ENCODE data around the gene RWDD3. TPM values are rescaled to one million over a fixed set of nuclear protein-coding genes. Genes with fewer than 3 reads are reported as not detected.

Gene RWDD3
- total RNA-seq, 3 donors from 2014 or later = 6.6 to 7.5 (median 7.1) TPM

- Mint-ChIP-seq H3K4me1 (ENCODE audit: low read depth) (no peaks in the 10 kb centered on the region), H3K4me3 (no peak overlapping the region), H3K9me3 (no peaks in the 10 kb centered on the region), H3K36me3 (ENCODE audit: insufficient read depth) (no peaks in the 10 kb centered on the region), H3K27me3 (ENCODE audit: low read depth) (peaks cover 38% of the 10 kb centered on the region)
- no peak for DNase-seq
- no peak for ATAC-seq
These were observed 14.6 kb upstream of the RWDD3 start for GRCh38 chr1:95219407-95219806.

GRCh38 chr1:95221306-95221705, 12.7 kb upstream of the RWDD3 start:
- DNase-seq (no peak), ATAC-seq (no peak)
- Mint-ChIP-seq H3K27me3 (ENCODE audit: low read depth) (peaks cover 36% of the 10 kb centered on the region), H3K9me3 (no peaks in the 10 kb centered on the region), H3K4me1 (ENCODE audit: low read depth) (no peaks in the 10 kb centered on the region), H3K4me3 (no peak overlapping the region), H3K36me3 (ENCODE audit: insufficient read depth) (no peaks in the 10 kb centered on the region)

GRCh38 chr1:95222629-95223028, 11.4 kb upstream of the RWDD3 start:
- no peaks in the 10 kb centered on the region for H3K9me3 Mint-ChIP-seq
- H3K4me1 Mint-ChIP-seq (ENCODE audit: low read depth) = no peaks in the 10 kb centered on the region
- H3K4me3 Mint-ChIP-seq = no peak overlapping the region
- no peak for DNase-seq
- no peak for ATAC-seq
- H3K36me3 Mint-ChIP-seq (ENCODE audit: insufficient read depth) = no peaks in the 10 kb centered on the region
- peaks cover 28% of the 10 kb centered on the region for H3K27me3 Mint-ChIP-seq (ENCODE audit: low read depth)

DNA sequence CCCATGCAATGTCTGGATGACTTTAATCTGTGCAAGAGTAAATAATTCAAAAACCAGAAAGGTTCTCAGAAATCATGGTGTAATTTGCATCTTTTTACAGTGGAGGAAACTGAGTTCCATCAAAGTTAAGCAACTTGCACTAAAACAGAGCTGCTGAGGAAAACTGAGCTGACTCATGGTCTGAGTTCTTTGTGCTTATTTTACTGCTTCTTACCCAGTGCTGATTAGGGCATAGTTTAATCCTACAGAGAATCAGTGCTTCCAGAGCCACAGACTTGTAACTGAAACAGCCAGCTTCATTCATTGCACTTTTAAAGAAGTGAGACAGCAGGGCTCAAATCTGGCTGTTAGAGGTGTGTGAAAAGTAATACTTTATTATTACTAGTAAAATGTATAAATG, 10.9 kb upstream of the RWDD3 start:
- DNase-seq = no peak
- Mint-ChIP-seq H3K36me3 (ENCODE audit: insufficient read depth) (no peaks in the 10 kb centered on the region), H3K4me3 (no peak overlapping the region), H3K27me3 (ENCODE audit: low read depth) (peaks cover 26% of the 10 kb centered on the region), H3K4me1 (ENCODE audit: low read depth) (no peaks in the 10 kb centered on the region), H3K9me3 (no peaks in the 10 kb centered on the region)
- no peak for ATAC-seq

DNA sequence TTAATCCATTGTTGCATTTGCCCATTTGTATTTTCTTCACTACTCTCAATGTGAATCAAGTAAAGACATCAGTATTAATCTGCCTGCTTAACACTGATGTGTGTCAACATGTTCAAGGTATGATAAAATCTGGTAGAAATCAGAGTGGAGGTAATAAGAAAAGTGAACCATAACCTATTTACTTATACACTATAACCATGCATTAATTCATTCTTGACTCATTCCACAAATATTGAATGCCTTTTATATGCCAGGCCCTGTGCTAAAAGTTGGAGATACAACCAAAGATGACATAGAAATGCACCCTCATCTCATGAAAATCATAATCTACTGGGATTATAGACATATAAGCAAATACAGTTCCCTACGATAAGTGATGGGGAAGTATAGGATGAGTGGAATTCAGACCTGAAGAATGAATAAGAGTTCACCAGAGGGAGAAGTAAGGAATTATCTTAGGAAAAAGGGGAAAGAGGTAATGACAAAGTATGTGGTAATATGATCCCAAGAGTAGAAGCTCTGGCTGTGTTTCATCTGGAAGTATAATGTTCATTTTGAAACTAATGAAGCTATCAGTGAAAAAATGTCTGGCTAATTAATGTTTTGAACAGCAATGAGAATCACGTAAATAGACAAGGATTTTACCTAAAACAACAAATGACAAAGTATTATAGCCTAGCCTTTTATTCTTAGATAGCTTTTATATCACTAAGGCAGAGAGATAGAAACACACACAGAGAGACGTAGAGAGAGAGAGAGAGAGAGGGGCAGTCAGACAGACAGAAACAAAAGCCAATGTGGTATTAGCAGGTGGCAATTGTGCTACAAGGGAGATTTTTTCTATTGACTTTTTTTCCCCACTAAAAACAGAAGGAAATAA, 7.0 kb upstream of the RWDD3 start:
- no peak overlapping the region for H3K4me3 Mint-ChIP-seq
- H3K4me1 Mint-ChIP-seq (ENCODE audit: low read depth) = no peaks in the 10 kb centered on the region
- H3K27me3 Mint-ChIP-seq (ENCODE audit: low read depth) = peaks cover 25% of the 10 kb centered on the region
- H3K9me3 Mint-ChIP-seq = no peaks in the 10 kb centered on the region
- no peak for DNase-seq
- no peaks in the 10 kb centered on the region for H3K36me3 Mint-ChIP-seq (ENCODE audit: insufficient read depth)
- ATAC-seq = no peak

- Mint-ChIP-seq H3K36me3 (ENCODE audit: insufficient read depth) (no peaks in the 10 kb centered on the region), H3K9me3 (no peaks in the 10 kb centered on the region), H3K27me3 (ENCODE audit: low read depth) (peaks cover 25% of the 10 kb centered on the region), H3K4me1 (ENCODE audit: low read depth) (peaks cover 8% of the 10 kb centered on the region), H3K4me3 (no peak overlapping the region)
- ATAC-seq (no peak), DNase-seq (no peak)
These were observed 5.0 kb upstream of the RWDD3 start for GRCh38 chr1:95229037-95229436.

GRCh38 chr1:95229706-95230105, 4.3 kb upstream of the RWDD3 start:
- ATAC-seq (no peak), DNase-seq (no peak)
- H3K4me3 Mint-ChIP-seq = no peak overlapping the region
- H3K9me3 Mint-ChIP-seq = no peaks in the 10 kb centered on the region
- no peaks in the 10 kb centered on the region for H3K36me3 Mint-ChIP-seq (ENCODE audit: insufficient read depth)
- peaks cover 11% of the 10 kb centered on the region for H3K4me1 Mint-ChIP-seq (ENCODE audit: low read depth)
- H3K27me3 Mint-ChIP-seq (ENCODE audit: low read depth) = peaks cover 25% of the 10 kb centered on the region

GRCh38 chr1:95230256-95230655, 3.8 kb upstream of the RWDD3 start:
- ATAC-seq (no peak), DNase-seq (no peak)
- Mint-ChIP-seq H3K4me3 (no peak overlapping the region), H3K27me3 (ENCODE audit: low read depth) (peaks cover 25% of the 10 kb centered on the region), H3K36me3 (ENCODE audit: insufficient read depth) (no peaks in the 10 kb centered on the region), H3K9me3 (no peaks in the 10 kb centered on the region), H3K4me1 (ENCODE audit: low read depth) (peaks cover 11% of the 10 kb centered on the region)

GRCh38 chr1:95230768-95231191, 3.2 kb upstream of the RWDD3 start:
- H3K9me3 Mint-ChIP-seq = no peaks in the 10 kb centered on the region
- DNase-seq (no peak), ATAC-seq (no peak)
- H3K4me3 Mint-ChIP-seq = no peak overlapping the region
- H3K27me3 Mint-ChIP-seq (ENCODE audit: low read depth) = peaks cover 25% of the 10 kb centered on the region
- peaks cover 1% of the 10 kb centered on the region for H3K36me3 Mint-ChIP-seq (ENCODE audit: insufficient read depth)
- H3K4me1 Mint-ChIP-seq (ENCODE audit: low read depth) = peaks cover 15% of the 10 kb centered on the region

- no peak for ATAC-seq
- H3K9me3 Mint-ChIP-seq = no peaks in the 10 kb centered on the region
- peaks cover 33% of the 10 kb centered on the region for H3K4me1 Mint-ChIP-seq (ENCODE audit: low read depth)
- DNase-seq = no peak
- H3K36me3 Mint-ChIP-seq (ENCODE audit: insufficient read depth) = peaks cover 8% of the 10 kb centered on the region
- peak overlapping the region; percentile 87 for H3K4me3 Mint-ChIP-seq
- peaks cover 20% of the 10 kb centered on the region for H3K27me3 Mint-ChIP-seq (ENCODE audit: low read depth)
These were observed 1.2 kb upstream of the RWDD3 start for GRCh38 chr1:95232646-95233318.

DNA sequence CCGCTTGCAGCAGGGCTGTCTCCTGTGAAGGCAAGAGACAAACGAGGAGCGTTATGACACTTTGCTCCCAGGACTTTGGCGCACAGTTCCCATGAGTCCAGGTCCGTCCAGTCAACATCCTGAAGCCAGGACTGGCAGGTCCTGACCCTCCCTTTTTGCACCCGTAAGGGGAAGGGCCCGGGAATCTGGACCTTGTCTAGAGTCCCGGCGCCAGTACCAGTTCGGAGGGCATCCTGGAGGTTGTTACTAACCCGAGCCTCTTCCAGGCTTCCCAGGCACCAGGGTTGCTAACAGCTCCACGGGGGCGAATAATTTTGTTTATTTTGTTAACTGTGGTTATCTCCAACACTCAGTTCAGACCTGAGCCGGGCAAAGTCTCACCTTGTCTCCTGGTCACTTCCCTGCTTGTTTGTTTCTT, 682 bp upstream of the RWDD3 start:
- ATAC-seq = no peak
- H3K27me3 Mint-ChIP-seq (ENCODE audit: low read depth) = peaks cover 20% of the 10 kb centered on the region
- DNase-seq = no peak

GRCh38 chr1:95236784-95237575, 3.0 kb downstream of the RWDD3 start:
- H3K36me3 Mint-ChIP-seq (ENCODE audit: insufficient read depth) = peaks cover 38% of the 10 kb centered on the region
- peak overlapping the region; percentile 26 for H3K4me3 Mint-ChIP-seq
- H3K27me3 Mint-ChIP-seq (ENCODE audit: low read depth) = no peaks in the 10 kb centered on the region
- no peak for DNase-seq
- ATAC-seq = no peak
- peaks cover 58% of the 10 kb centered on the region for H3K4me1 Mint-ChIP-seq (ENCODE audit: low read depth)
- H3K9me3 Mint-ChIP-seq = peaks cover 10% of the 10 kb centered on the region

More for the DNA sequence above, 682 bp upstream of the RWDD3 start:
- Mint-ChIP-seq H3K4me1 (ENCODE audit: low read depth) (peaks cover 39% of the 10 kb centered on the region), H3K9me3 (no peaks in the 10 kb centered on the region), H3K4me3 (peak overlapping the region; percentile 87), H3K36me3 (ENCODE audit: insufficient read depth) (peaks cover 10% of the 10 kb centered on the region)

GRCh38 chr1:95237981-95238703, 4.1 kb downstream of the RWDD3 start:
- H3K27me3 Mint-ChIP-seq (ENCODE audit: low read depth) = no peaks in the 10 kb centered on the region
- ATAC-seq (no peak), DNase-seq (no peak)
- peaks cover 13% of the 10 kb centered on the region for H3K9me3 Mint-ChIP-seq
- H3K4me1 Mint-ChIP-seq (ENCODE audit: low read depth) = peaks cover 61% of the 10 kb centered on the region
- peaks cover 45% of the 10 kb centered on the region for H3K36me3 Mint-ChIP-seq (ENCODE audit: insufficient read depth)
- H3K4me3 Mint-ChIP-seq = no peak overlapping the region

GRCh38 chr1:95245029-95245428, 11.0 kb downstream of the RWDD3 start:
- ATAC-seq = no peak
- Mint-ChIP-seq H3K27me3 (ENCODE audit: low read depth) (no peaks in the 10 kb centered on the region), H3K9me3 (peaks cover 13% of the 10 kb centered on the region), H3K36me3 (ENCODE audit: insufficient read depth) (peaks cover 39% of the 10 kb centered on the region), H3K4me1 (ENCODE audit: low read depth) (peaks cover 20% of the 10 kb centered on the region), H3K4me3 (no peak overlapping the region)
- DNase-seq = no peak
